ENCODE results near the gene HEXIM1.

Gene HEXIM1

DNA sequence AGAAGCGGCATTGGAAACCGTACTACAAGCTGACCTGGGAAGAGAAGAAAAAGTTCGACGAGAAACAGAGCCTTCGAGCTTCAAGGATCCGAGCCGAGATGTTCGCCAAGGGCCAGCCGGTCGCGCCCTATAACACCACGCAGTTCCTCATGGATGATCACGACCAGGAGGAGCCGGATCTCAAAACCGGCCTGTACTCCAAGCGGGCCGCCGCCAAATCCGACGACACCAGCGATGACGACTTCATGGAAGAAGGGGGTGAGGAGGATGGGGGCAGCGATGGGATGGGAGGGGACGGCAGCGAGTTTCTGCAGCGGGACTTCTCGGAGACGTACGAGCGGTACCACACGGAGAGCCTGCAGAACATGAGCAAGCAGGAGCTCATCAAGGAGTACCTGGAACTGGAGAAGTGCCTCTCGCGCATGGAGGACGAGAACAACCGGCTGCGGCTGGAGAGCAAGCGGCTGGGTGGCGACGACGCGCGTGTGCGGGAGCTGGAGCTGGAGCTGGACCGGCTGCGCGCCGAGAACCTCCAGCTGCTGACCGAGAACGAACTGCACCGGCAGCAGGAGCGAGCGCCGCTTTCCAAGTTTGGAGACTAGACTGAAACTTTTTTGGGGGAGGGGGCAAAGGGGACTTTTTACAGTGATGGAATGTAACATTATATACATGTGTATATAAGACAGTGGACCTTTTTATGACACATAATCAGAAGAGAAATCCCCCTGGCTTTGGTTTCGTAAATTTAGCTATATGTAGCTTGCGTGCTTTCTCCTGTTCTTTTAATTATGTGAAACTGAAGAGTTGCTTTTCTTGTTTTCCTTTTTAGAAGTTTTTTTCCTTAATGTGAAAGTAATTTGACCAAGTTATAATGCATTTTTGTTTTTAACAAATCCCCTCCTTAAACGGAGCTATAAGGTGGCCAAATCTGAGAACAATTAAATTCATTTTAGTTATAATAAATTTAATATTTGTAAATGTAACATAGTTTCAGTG, 1.7 kb downstream of the HEXIM1 start:
- peak overlapping the region; percentile 94 for H3K27ac ChIP-seq
- no peak for TF ChIP-seq ZFX (IDR thresholded peaks at IDR 0.05)
- TF ChIP-seq, protein P1, sequence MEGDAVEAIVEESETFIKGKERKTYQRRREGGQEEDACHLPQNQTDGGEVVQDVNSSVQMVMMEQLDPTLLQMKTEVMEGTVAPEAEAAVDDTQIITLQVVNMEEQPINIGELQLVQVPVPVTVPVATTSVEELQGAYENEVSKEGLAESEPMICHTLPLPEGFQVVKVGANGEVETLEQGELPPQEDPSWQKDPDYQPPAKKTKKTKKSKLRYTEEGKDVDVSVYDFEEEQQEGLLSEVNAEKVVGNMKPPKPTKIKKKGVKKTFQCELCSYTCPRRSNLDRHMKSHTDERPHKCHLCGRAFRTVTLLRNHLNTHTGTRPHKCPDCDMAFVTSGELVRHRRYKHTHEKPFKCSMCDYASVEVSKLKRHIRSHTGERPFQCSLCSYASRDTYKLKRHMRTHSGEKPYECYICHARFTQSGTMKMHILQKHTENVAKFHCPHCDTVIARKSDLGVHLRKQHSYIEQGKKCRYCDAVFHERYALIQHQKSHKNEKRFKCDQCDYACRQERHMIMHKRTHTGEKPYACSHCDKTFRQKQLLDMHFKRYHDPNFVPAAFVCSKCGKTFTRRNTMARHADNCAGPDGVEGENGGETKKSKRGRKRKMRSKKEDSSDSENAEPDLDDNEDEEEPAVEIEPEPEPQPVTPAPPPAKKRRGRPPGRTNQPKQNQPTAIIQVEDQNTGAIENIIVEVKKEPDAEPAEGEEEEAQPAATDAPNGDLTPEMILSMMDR (conservative IDR thresholded peaks at IDR 0.05), result no peak

DNA sequence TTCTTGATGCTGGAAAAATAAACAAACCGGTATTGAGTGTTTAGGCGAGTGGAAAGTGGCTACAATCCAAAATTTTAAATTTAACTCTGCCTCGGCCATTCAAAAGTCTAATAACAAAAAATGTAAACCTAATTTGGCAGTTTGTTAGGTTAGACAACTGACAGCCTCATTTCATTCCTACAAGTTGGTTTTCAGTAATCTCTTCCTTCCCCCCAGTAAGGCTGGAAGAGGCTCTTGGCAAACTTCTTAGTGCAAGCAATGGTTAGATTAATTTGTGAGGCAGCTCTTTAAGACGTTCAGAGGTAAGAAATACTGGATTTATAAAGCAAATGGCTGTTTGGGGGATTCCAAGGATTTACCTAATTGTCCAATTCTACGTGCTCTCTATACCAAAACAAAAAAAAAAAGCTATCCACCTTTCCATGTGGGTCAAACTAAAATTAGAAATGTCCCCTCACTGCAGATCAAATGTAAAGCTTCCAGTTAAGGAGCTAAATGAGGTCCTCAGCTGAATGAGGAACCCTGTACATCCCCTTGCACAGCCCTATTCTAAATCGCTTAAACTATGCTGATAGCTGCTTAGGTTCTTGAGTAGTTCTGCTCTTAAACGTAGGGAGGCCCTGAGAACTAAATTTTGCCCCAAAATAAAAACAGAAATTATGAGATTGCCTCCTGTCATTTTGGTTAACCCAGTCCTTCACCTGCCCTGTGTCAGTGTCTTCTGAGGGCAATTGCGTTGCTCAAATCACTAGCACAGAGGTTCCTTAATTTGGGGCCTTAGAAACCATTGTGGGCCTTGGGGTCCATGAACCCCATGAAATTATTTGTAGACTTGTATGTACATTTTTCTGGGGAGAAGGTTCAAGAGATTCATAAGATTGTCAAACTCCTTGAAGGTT, 2.9 kb downstream of the HEXIM1 start:
- no peak for TF ChIP-seq ZFX (IDR thresholded peaks at IDR 0.05)
- TF ChIP-seq, protein P1 (conservative IDR thresholded peaks at IDR 0.05), result no peak
- H3K27ac ChIP-seq, result no peak overlapping the region

DNA sequence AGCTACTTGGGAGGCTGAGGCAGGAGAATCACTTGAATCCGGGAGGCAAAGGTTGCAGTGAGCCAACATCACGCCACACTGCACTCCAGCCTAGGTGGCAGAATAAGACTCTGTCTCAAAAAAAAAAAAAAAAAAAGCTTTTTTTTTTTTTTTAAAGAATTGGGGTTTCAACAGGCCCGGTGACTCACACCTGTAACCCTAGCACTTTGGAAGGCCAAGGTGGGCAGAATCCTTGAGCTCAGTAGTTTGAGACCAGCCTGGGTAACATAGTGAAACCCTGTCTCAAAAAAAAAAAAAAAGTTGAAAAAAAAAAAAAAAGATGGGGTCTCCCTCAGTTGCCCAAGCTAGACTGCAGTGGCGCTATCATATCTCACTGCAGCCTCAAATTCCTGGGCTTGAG, 6.8 kb downstream of the HEXIM1 start:
- TF ChIP-seq ZFX (IDR thresholded peaks at IDR 0.05), result no peak
- TF ChIP-seq, protein P1 (conservative IDR thresholded peaks at IDR 0.05), result no peak
- no peak overlapping the region for H3K27ac ChIP-seq

- TF ChIP-seq, protein P1 (conservative IDR thresholded peaks at IDR 0.05), result no peak
- TF ChIP-seq ZFX (IDR thresholded peaks at IDR 0.05), result no peak
- H3K27ac ChIP-seq, result 0 out of 2 replicates have a peak overlapping the region, but pooled peaks have one; percentile 3
Measured at GRCh38 chr17:45155483-45155882, 7.2 kb downstream of the HEXIM1 start.

DNA sequence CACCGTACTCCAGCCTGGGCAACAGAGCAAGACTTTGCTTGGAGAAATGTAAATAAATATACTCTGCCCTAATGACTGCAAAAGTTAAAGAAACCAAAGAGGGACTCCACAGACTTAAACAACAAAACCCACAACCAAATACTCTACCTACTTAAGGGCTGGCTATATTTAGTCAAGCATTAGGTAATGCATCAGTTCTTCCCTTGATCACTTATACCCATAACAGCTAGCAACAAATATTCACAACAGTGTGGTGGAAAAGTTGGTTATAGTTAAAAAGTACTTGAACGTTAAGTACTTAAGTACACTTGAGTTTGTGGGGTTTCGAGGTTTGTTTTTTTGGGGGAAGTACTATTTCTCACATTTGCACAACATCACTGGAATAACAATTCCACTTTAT, 8.0 kb downstream of the HEXIM1 start:
- TF ChIP-seq, protein P1 (conservative IDR thresholded peaks at IDR 0.05), result no peak
- no peak for TF ChIP-seq ZFX (IDR thresholded peaks at IDR 0.05)
- H3K27ac ChIP-seq, result no peak overlapping the region

DNA sequence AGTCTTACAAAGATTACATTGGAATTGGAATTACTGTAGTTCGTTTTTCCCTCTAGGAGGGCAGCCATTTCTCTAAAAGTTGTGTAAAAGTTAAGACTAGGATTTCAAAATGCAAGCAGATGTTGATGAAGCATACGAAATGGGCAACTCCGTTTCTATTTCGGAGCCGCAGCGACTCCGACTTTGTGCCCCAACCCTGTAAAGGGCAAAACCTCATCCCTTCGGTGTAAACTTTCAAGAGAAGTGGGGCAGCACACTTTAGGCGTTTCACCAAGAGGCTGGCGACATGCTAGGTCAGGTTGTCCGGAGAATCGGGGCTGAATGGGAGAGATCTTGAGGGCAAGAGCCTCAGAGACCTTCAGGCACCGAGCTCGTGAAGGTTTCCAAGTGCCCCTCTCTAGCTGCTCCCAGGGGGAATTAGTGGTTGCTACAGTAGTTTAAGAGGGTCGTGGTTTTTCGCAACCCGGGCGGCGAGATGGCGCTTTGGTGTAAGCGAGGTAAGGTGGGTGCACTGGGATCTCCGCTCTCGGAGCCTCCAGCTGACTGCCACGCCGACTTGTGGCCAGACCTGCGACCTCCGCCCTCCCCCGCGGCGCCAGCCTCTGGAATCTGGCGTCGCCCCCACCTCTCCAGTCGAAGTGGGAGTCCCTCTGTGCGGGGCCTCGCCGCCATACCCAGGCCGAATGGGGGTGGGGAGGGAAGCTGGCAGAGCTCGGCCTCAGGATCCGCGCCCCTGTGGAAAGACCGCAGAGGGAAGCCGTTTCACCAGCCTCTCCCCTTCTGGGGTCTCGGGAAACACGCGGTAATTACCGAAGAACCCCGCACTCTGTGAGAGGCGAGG, 12.4 kb downstream of the HEXIM1 start:
- TF ChIP-seq, protein P1 (conservative IDR thresholded peaks at IDR 0.05), result no peak
- peak; percentile 85 for TF ChIP-seq ZFX (IDR thresholded peaks at IDR 0.05)
- H3K27ac ChIP-seq, result peak overlapping the region; percentile 100
